ENCODE data around the gene WWOX. TPM values are rescaled to one million over a fixed set of nuclear protein-coding genes. Genes with fewer than 3 reads are reported as not detected.
A peak's percentile ranks its signal among the peaks of the same experiment; 100 is the strongest.

WWOX gene
- polyA plus RNA-seq, 4 donors = 4.9 to 15.8 (median 7.0) TPM

- Histone ChIP-seq H3K36me3 (ENCODE audit: control insufficient read depth in 3 of 3, insufficient read depth in 2 of 3, low read depth in 1 of 3, low read length in 3 of 3) (no peaks in the 10 kb centered on the region), H3K27me3 (ENCODE audit: control insufficient read depth in 3 of 3, insufficient read depth in 3 of 3, low read length in 3 of 3) (no peaks in the 10 kb centered on the region), H3K4me1 (ENCODE audit: control insufficient read depth in 3 of 3, insufficient read depth in 2 of 3, low read depth in 1 of 3, low read length in 2 of 3) (peaks cover 0 to 4% (median 0%) of the 10 kb centered on the region in 3 donors), H3K9me3 (ENCODE audit: control insufficient read depth in 2 of 2, insufficient read depth in 1 of 2, low read depth in 1 of 2, low read length in 1 of 2) (no peaks in the 10 kb centered on the region), H3K27ac (ENCODE audit: low read depth in 1 of 3, low read length in 2 of 3) (no peak overlapping the region), H3K4me3 (ENCODE audit: low read depth in 1 of 3, low read length in 3 of 3) (no peak overlapping the region)
- WGBS, 3 donors = 73 to 89% (median 84%) methylated on average over 6 of the region's 6 CpGs
- FAIRE-seq (no peak), DNase-seq (no peak)
Measured at GRCh38 chr16:79061181-79061580, 961.7 kb downstream of the WWOX start.

- no peak for FAIRE-seq
Measured at GRCh38 chr16:79062336-79062735, 962.9 kb downstream of the WWOX start.

GRCh38 chr16:79062821-79063220 is 963.4 kb downstream of the WWOX start:
- no peak overlapping the region for H3K4me3 ChIP-seq (ENCODE audit: low read depth in 1 of 3, low read length in 3 of 3)
- DNase-seq = no peak
- H3K4me1 ChIP-seq (ENCODE audit: control insufficient read depth in 3 of 3, insufficient read depth in 2 of 3, low read depth in 1 of 3, low read length in 2 of 3) = peaks cover 0 to 8% (median 0%) of the 10 kb centered on the region in 3 donors
- no peak for FAIRE-seq
- H3K9me3 ChIP-seq (ENCODE audit: control insufficient read depth in 2 of 2, insufficient read depth in 1 of 2, low read depth in 1 of 2, low read length in 1 of 2) = no peaks in the 10 kb centered on the region
- 85 to 97% (median 92%) methylated on average over 6 of the region's 6 CpGs for WGBS, 3 donors
- no peaks in the 10 kb centered on the region for H3K36me3 ChIP-seq (ENCODE audit: control insufficient read depth in 3 of 3, insufficient read depth in 2 of 3, low read depth in 1 of 3, low read length in 3 of 3)
- H3K27ac ChIP-seq (ENCODE audit: low read depth in 1 of 3, low read length in 2 of 3) = no peak overlapping the region
- no peaks in the 10 kb centered on the region for H3K27me3 ChIP-seq (ENCODE audit: control insufficient read depth in 3 of 3, insufficient read depth in 3 of 3, low read length in 3 of 3)

More at GRCh38 chr16:79062336-79062735, 962.9 kb downstream of the WWOX start:
- H3K36me3 ChIP-seq (ENCODE audit: control insufficient read depth in 3 of 3, insufficient read depth in 2 of 3, low read depth in 1 of 3, low read length in 3 of 3) = no peaks in the 10 kb centered on the region
- 79 to 90% (median 80%) methylated on average over 6 of the region's 6 CpGs for WGBS, 3 donors
- peaks cover 0 to 8% (median 0%) of the 10 kb centered on the region in 3 donors for H3K4me1 ChIP-seq (ENCODE audit: control insufficient read depth in 3 of 3, insufficient read depth in 2 of 3, low read depth in 1 of 3, low read length in 2 of 3)
- H3K27me3 ChIP-seq (ENCODE audit: control insufficient read depth in 3 of 3, insufficient read depth in 3 of 3, low read length in 3 of 3) = no peaks in the 10 kb centered on the region
- no peaks in the 10 kb centered on the region for H3K9me3 ChIP-seq (ENCODE audit: control insufficient read depth in 2 of 2, insufficient read depth in 1 of 2, low read depth in 1 of 2, low read length in 1 of 2)
- no peak for DNase-seq
- H3K27ac ChIP-seq (ENCODE audit: low read depth in 1 of 3, low read length in 2 of 3) = no peak overlapping the region
- H3K4me3 ChIP-seq (ENCODE audit: low read depth in 1 of 3, low read length in 3 of 3) = no peak overlapping the region

GRCh38 chr16:79064256-79064972 is 965.0 kb downstream of the WWOX start:
- peaks cover 0 to 8% (median 0%) of the 10 kb centered on the region in 3 donors for H3K4me1 ChIP-seq (ENCODE audit: control insufficient read depth in 3 of 3, insufficient read depth in 2 of 3, low read depth in 1 of 3, low read length in 2 of 3)
- H3K36me3 ChIP-seq (ENCODE audit: control insufficient read depth in 3 of 3, insufficient read depth in 2 of 3, low read depth in 1 of 3, low read length in 3 of 3) = no peaks in the 10 kb centered on the region
- H3K9me3 ChIP-seq (ENCODE audit: control insufficient read depth in 2 of 2, insufficient read depth in 1 of 2, low read depth in 1 of 2, low read length in 1 of 2) = no peaks in the 10 kb centered on the region
- no peak for DNase-seq
- H3K4me3 ChIP-seq (ENCODE audit: low read depth in 1 of 3, low read length in 3 of 3) = no peak overlapping the region
- H3K27ac ChIP-seq (ENCODE audit: low read depth in 1 of 3, low read length in 2 of 3) = no peak overlapping the region
- 78 to 85% (median 78%) methylated on average over 15 of the region's 15 CpGs for WGBS, 3 donors
- no peak for FAIRE-seq
- H3K27me3 ChIP-seq (ENCODE audit: control insufficient read depth in 3 of 3, insufficient read depth in 3 of 3, low read length in 3 of 3) = no peaks in the 10 kb centered on the region

DNA sequence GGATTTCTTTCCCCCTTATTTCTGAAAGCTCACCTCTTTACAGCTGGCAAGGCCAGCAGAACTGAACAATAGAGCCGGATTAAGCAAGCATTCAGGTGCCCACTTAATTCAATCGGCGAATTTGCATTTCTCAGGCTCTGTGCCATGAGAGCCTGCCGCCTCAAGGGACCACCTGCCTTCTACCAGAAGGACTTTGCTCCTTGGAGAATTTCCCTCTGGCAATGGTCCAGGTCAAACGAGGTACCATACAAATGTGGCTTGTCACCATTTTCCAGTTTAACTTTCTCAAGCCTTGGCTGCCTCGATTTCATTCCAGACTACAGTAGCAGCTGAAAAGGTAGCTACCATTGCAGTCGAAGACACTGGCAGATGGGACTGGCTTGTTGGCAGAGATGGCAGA is 967.1 kb downstream of the WWOX start:
- no peak for FAIRE-seq
- H3K4me1 ChIP-seq (ENCODE audit: control insufficient read depth in 3 of 3, insufficient read depth in 2 of 3, low read depth in 1 of 3, low read length in 2 of 3) = peaks cover 0 to 8% (median 0%) of the 10 kb centered on the region in 3 donors
- H3K4me3 ChIP-seq (ENCODE audit: low read depth in 1 of 3, low read length in 3 of 3) = no peak overlapping the region
- DNase-seq = peak; percentile 27 to 66
- H3K27me3 ChIP-seq (ENCODE audit: control insufficient read depth in 3 of 3, insufficient read depth in 3 of 3, low read length in 3 of 3) = no peaks in the 10 kb centered on the region
- no peaks in the 10 kb centered on the region for H3K9me3 ChIP-seq (ENCODE audit: control insufficient read depth in 2 of 2, insufficient read depth in 1 of 2, low read depth in 1 of 2, low read length in 1 of 2)
- 16 to 57% (median 33%) methylated on average over 7 of the region's 7 CpGs for WGBS, 3 donors
- no peak overlapping the region for H3K27ac ChIP-seq (ENCODE audit: low read depth in 1 of 3, low read length in 2 of 3)
- no peaks in the 10 kb centered on the region for H3K36me3 ChIP-seq (ENCODE audit: control insufficient read depth in 3 of 3, insufficient read depth in 2 of 3, low read depth in 1 of 3, low read length in 3 of 3)

- Histone ChIP-seq H3K4me1 (ENCODE audit: control insufficient read depth in 3 of 3, insufficient read depth in 2 of 3, low read depth in 1 of 3, low read length in 2 of 3) (peaks cover 0 to 8% (median 0%) of the 10 kb centered on the region in 3 donors), H3K27ac (ENCODE audit: low read depth in 1 of 3, low read length in 2 of 3) (no peak overlapping the region), H3K4me3 (ENCODE audit: low read depth in 1 of 3, low read length in 3 of 3) (no peak overlapping the region), H3K9me3 (ENCODE audit: control insufficient read depth in 2 of 2, insufficient read depth in 1 of 2, low read depth in 1 of 2, low read length in 1 of 2) (no peaks in the 10 kb centered on the region), H3K36me3 (ENCODE audit: control insufficient read depth in 3 of 3, insufficient read depth in 2 of 3, low read depth in 1 of 3, low read length in 3 of 3) (no peaks in the 10 kb centered on the region), H3K27me3 (ENCODE audit: control insufficient read depth in 3 of 3, insufficient read depth in 3 of 3, low read length in 3 of 3) (no peaks in the 10 kb centered on the region)
- no peak for DNase-seq
- WGBS, 3 donors = 83 to 90% (median 84%) methylated on average over 7 of the region's 7 CpGs
- no peak for FAIRE-seq
Measured at GRCh38 chr16:79067600-79067999, 968.1 kb downstream of the WWOX start.

GRCh38 chr16:79069121-79069520 is 969.7 kb downstream of the WWOX start:
- H3K27ac ChIP-seq (ENCODE audit: low read depth in 1 of 3, low read length in 2 of 3) = peak overlapping the region in 1 of 3 donors; percentile 48
- FAIRE-seq = no peak
- 84 to 88% (median 86%) methylated on average over 12 of the region's 12 CpGs for WGBS, 3 donors

GRCh38 chr16:79069633-79070032 is 970.2 kb downstream of the WWOX start:
- Histone ChIP-seq H3K4me1 (ENCODE audit: control insufficient read depth in 3 of 3, insufficient read depth in 2 of 3, low read depth in 1 of 3, low read length in 2 of 3) (peaks cover 0 to 8% (median 0%) of the 10 kb centered on the region in 3 donors), H3K27me3 (ENCODE audit: control insufficient read depth in 3 of 3, insufficient read depth in 3 of 3, low read length in 3 of 3) (no peaks in the 10 kb centered on the region), H3K36me3 (ENCODE audit: control insufficient read depth in 3 of 3, insufficient read depth in 2 of 3, low read depth in 1 of 3, low read length in 3 of 3) (no peaks in the 10 kb centered on the region), H3K4me3 (ENCODE audit: low read depth in 1 of 3, low read length in 3 of 3) (no peak overlapping the region), H3K9me3 (ENCODE audit: control insufficient read depth in 2 of 2, insufficient read depth in 1 of 2, low read depth in 1 of 2, low read length in 1 of 2) (no peaks in the 10 kb centered on the region), H3K27ac (ENCODE audit: low read depth in 1 of 3, low read length in 2 of 3) (peak overlapping the region in 1 of 3 donors; percentile 61)
- 60 to 86% (median 68%) methylated on average over 1 of the region's 1 CpG for WGBS, 3 donors
- FAIRE-seq = no peak
- no peak for DNase-seq

More at GRCh38 chr16:79069121-79069520, 969.7 kb downstream of the WWOX start:
- no peaks in the 10 kb centered on the region for H3K36me3 ChIP-seq (ENCODE audit: control insufficient read depth in 3 of 3, insufficient read depth in 2 of 3, low read depth in 1 of 3, low read length in 3 of 3)
- no peak for DNase-seq
- no peak overlapping the region for H3K4me3 ChIP-seq (ENCODE audit: low read depth in 1 of 3, low read length in 3 of 3)
- peaks cover 0 to 8% (median 0%) of the 10 kb centered on the region in 3 donors for H3K4me1 ChIP-seq (ENCODE audit: control insufficient read depth in 3 of 3, insufficient read depth in 2 of 3, low read depth in 1 of 3, low read length in 2 of 3)
- no peaks in the 10 kb centered on the region for H3K9me3 ChIP-seq (ENCODE audit: control insufficient read depth in 2 of 2, insufficient read depth in 1 of 2, low read depth in 1 of 2, low read length in 1 of 2)
- H3K27me3 ChIP-seq (ENCODE audit: control insufficient read depth in 3 of 3, insufficient read depth in 3 of 3, low read length in 3 of 3) = no peaks in the 10 kb centered on the region
